Neural cell (in vitro differentiated cells): ENCODE results near the gene RHD. TPM values are rescaled to one million over a fixed set of nuclear protein-coding genes. Genes with fewer than 3 reads are reported as not detected.
A peak's percentile ranks its signal among the peaks of the same experiment; 100 is the strongest.

Experiments used
- H2AFZ ChIP-seq: fragments of 200-600, 300-800 bp; sonication (generic), shearing (Covaris generic); 2 replicates; pipeline ENCODE4 v1.6.0; 2014; ENCODE audit warnings: low read depth, mild to moderate bottlenecking, antibody characterized with exemption, low read length, moderate library complexity
- H3F3A ChIP-seq: fragments of 200-600 bp; shearing (Covaris generic); 2 replicates; pipeline ENCODE4 v1.6.1; 2016; ENCODE audit warnings: mild to moderate bottlenecking, moderate library complexity, mixed read lengths, antibody characterized with exemption, low read length; ENCODE audit not compliant: insufficient read depth, poor library complexity, severe bottlenecking
- H3K27ac ChIP-seq: fragments of 200-600, 300-800 bp; sonication (generic), shearing (Covaris generic); 2 replicates; pipeline ENCODE4 v1.5.1; 2014; ENCODE audit warnings: mild to moderate bottlenecking, low read length, moderate library complexity
- H3K27me3 ChIP-seq: fragments of 300-800, 200-600 bp; sonication (generic), shearing (Covaris generic); 2 replicates; pipeline ENCODE4 v1.6.0; 2014; ENCODE audit warnings: mild to moderate bottlenecking, low read depth, low read length, moderate library complexity; ENCODE audit not compliant: insufficient read depth
- H3K36me3 ChIP-seq: fragments of 300-800, 200-600 bp; sonication (generic), shearing (Covaris generic); 2 replicates; pipeline ENCODE4 v1.5.1; 2014; ENCODE audit warnings: mild to moderate bottlenecking, antibody characterized with exemption, low read length, moderate library complexity; ENCODE audit not compliant: insufficient read depth
- H3K4me2 ChIP-seq: fragments of 300-800, 200-600 bp; sonication (generic), shearing (Covaris generic); 2 replicates; pipeline ENCODE4 v1.6.0; 2014; ENCODE audit warnings: mild to moderate bottlenecking, low read length
- H3K4me3 ChIP-seq: fragments of 300-800, 200-600 bp; sonication (generic), shearing (Covaris generic); 2 replicates; pipeline ENCODE4 v1.5.1; 2014; ENCODE audit warnings: mild to moderate bottlenecking, low read length, moderate library complexity
- H3K79me2 ChIP-seq: fragments of 200-600 bp; shearing (Covaris generic); replicated peaks from 2 replicates; pipeline ENCODE4 v1.6.0; 2014; ENCODE audit warnings: mild to moderate bottlenecking, low read length, moderate library complexity; ENCODE audit not compliant: insufficient read depth
- H3K9ac ChIP-seq: fragments of 300-800, 200-600 bp; sonication (generic), shearing (Covaris generic); 2 replicates; pipeline ENCODE4 v1.6.1; 2016; ENCODE audit warnings: mild to moderate bottlenecking, low read length, mixed read lengths
- H3K9me2 ChIP-seq: fragments of 200-600 bp; shearing (Covaris generic); 2 replicates; pipeline ENCODE4 v1.6.1; 2016; ENCODE audit warnings: mild to moderate bottlenecking, low read length, mixed read lengths; ENCODE audit not compliant: insufficient read depth
- H3K9me3 ChIP-seq: fragments of 200-600, 300-800 bp; sonication (generic), shearing (Covaris generic); 2 replicates; pipeline ENCODE4 v1.6.1; 2016; ENCODE audit warnings: mild to moderate bottlenecking, mixed run types, low read length, moderate library complexity, mixed read lengths
- H4K20me1 ChIP-seq: fragments of 200-600 bp; shearing (Covaris generic); 2 replicates; pipeline ENCODE4 v1.6.1; 2016; ENCODE audit warnings: mild to moderate bottlenecking, mixed run types; ENCODE audit not compliant: insufficient read depth
- EP300 ChIP-seq: fragments of 450-650 bp; conservative IDR thresholded peaks from 2 replicates; pipeline ENCODE4 v1.6.1; 2014; ENCODE audit warnings: antibody characterized with exemption, mild to moderate bottlenecking, moderate library complexity; ENCODE audit not compliant: poor library complexity, severe bottlenecking
- EZH2 ChIP-seq: fragments of 200-600, 300-800 bp; shearing (Covaris generic), sonication (generic); IDR thresholded peaks from 2 replicates; pipeline ENCODE4 v1.6.1; 2014; ENCODE audit warnings: antibody characterized with exemption, low read length, borderline replicate concordance, mild to moderate bottlenecking; ENCODE audit not compliant: insufficient read depth, poor library complexity, severe bottlenecking
- MXI1 ChIP-seq: fragments of 450-650 bp; conservative IDR thresholded peaks from 2 replicates; pipeline ENCODE4 v1.6.1; 2014; ENCODE audit warnings: antibody characterized with exemption, mild to moderate bottlenecking; ENCODE audit not compliant: poor library complexity, severe bottlenecking
- POLR2AphosphoS5 ChIP-seq: IDR thresholded peaks from 2 replicates; pipeline ENCODE4 v1.6.1; 2012
- RAD21 ChIP-seq: fragments of 450-650 bp; conservative IDR thresholded peaks from 2 replicates; pipeline ENCODE4 v1.6.1; 2014; ENCODE audit warnings: antibody characterized with exemption, mild to moderate bottlenecking, moderate library complexity
- SMC3 ChIP-seq: fragments of 450-650 bp; conservative IDR thresholded peaks from 2 replicates; pipeline ENCODE4 v1.6.1; 2014; ENCODE audit warnings: antibody characterized with exemption, mild to moderate bottlenecking, moderate library complexity; ENCODE audit not compliant: poor library complexity
- TAF1 ChIP-seq: IDR thresholded peaks from 2 replicates; pipeline ENCODE4 v1.6.1; 2012; ENCODE audit warnings: low read depth
- polyA plus RNA-seq: library from polyadenylated mRNA; depleted of rRNA; stranded (reverse); fragments of >200 nt; gene quantifications from 2 replicates; pipeline ENCODE4 v1.2.3, GENCODE V29; 2014
- TF ChIP-seq, protein P1 (sequence below): fragments of 450-650 bp; IDR thresholded peaks from 2 replicates; pipeline ENCODE4 v1.5.1; 2014; ENCODE audit warnings: antibody characterized with exemption, mild to moderate bottlenecking, moderate library complexity; ENCODE audit not compliant: poor library complexity, severe bottlenecking
- TF ChIP-seq, protein P2 (sequence below): IDR thresholded peaks from 2 replicates; pipeline ENCODE4 v1.6.1; 2012; ENCODE audit warnings: borderline replicate concordance

RHD gene
- polyA plus RNA-seq, 1 donor from 2014 or later: not detected

DNA sequence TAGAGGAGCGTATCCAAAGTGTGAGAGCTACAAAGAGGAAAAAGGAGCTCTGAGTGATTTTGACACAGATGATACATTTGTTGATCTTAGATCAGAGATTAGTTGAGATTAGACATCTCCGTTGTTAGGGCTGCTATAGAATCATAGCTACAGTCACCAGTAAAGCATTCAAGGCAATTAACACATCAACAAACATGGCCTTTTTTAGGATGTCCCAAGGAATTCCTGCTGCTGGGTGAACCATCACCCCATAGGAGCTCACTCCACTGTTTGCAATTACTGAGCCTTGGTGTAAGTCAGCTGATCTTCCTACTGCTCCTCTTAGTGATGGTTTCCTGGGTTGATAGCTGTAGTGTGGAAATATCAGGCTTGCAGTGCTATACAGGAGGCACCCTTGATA is 18.4 kb upstream of the RHD start:
- TF ChIP-seq MXI1 (no peak), EP300 (no peak), RAD21 (no peak), SMC3 (no peak), POLR2AphosphoS5 (no peak), EZH2 (no peak), TAF1 (no peak)
- TF ChIP-seq, protein P1, sequence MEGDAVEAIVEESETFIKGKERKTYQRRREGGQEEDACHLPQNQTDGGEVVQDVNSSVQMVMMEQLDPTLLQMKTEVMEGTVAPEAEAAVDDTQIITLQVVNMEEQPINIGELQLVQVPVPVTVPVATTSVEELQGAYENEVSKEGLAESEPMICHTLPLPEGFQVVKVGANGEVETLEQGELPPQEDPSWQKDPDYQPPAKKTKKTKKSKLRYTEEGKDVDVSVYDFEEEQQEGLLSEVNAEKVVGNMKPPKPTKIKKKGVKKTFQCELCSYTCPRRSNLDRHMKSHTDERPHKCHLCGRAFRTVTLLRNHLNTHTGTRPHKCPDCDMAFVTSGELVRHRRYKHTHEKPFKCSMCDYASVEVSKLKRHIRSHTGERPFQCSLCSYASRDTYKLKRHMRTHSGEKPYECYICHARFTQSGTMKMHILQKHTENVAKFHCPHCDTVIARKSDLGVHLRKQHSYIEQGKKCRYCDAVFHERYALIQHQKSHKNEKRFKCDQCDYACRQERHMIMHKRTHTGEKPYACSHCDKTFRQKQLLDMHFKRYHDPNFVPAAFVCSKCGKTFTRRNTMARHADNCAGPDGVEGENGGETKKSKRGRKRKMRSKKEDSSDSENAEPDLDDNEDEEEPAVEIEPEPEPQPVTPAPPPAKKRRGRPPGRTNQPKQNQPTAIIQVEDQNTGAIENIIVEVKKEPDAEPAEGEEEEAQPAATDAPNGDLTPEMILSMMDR: no peak
- TF ChIP-seq, protein P2, sequence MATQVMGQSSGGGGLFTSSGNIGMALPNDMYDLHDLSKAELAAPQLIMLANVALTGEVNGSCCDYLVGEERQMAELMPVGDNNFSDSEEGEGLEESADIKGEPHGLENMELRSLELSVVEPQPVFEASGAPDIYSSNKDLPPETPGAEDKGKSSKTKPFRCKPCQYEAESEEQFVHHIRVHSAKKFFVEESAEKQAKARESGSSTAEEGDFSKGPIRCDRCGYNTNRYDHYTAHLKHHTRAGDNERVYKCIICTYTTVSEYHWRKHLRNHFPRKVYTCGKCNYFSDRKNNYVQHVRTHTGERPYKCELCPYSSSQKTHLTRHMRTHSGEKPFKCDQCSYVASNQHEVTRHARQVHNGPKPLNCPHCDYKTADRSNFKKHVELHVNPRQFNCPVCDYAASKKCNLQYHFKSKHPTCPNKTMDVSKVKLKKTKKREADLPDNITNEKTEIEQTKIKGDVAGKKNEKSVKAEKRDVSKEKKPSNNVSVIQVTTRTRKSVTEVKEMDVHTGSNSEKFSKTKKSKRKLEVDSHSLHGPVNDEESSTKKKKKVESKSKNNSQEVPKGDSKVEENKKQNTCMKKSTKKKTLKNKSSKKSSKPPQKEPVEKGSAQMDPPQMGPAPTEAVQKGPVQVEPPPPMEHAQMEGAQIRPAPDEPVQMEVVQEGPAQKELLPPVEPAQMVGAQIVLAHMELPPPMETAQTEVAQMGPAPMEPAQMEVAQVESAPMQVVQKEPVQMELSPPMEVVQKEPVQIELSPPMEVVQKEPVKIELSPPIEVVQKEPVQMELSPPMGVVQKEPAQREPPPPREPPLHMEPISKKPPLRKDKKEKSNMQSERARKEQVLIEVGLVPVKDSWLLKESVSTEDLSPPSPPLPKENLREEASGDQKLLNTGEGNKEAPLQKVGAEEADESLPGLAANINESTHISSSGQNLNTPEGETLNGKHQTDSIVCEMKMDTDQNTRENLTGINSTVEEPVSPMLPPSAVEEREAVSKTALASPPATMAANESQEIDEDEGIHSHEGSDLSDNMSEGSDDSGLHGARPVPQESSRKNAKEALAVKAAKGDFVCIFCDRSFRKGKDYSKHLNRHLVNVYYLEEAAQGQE: no peak
- no peaks in the 10 kb centered on the region for H3K27me3 ChIP-seq
- H3K4me3 ChIP-seq: no peak overlapping the region
- no peak overlapping the region for H3K4me2 ChIP-seq
- no peaks in the 10 kb centered on the region for H4K20me1 ChIP-seq
- H3K79me2 ChIP-seq: no peaks in the 10 kb centered on the region
- H3K36me3 ChIP-seq: no peaks in the 10 kb centered on the region
- no peak overlapping the region for H3K9ac ChIP-seq
- H3F3A ChIP-seq: no peaks in the 10 kb centered on the region
- H3K9me3 ChIP-seq: no peaks in the 10 kb centered on the region
- no peak overlapping the region for H2AFZ ChIP-seq
- no peak overlapping the region for H3K27ac ChIP-seq
- H3K9me2 ChIP-seq: no peaks in the 10 kb centered on the region

DNA sequence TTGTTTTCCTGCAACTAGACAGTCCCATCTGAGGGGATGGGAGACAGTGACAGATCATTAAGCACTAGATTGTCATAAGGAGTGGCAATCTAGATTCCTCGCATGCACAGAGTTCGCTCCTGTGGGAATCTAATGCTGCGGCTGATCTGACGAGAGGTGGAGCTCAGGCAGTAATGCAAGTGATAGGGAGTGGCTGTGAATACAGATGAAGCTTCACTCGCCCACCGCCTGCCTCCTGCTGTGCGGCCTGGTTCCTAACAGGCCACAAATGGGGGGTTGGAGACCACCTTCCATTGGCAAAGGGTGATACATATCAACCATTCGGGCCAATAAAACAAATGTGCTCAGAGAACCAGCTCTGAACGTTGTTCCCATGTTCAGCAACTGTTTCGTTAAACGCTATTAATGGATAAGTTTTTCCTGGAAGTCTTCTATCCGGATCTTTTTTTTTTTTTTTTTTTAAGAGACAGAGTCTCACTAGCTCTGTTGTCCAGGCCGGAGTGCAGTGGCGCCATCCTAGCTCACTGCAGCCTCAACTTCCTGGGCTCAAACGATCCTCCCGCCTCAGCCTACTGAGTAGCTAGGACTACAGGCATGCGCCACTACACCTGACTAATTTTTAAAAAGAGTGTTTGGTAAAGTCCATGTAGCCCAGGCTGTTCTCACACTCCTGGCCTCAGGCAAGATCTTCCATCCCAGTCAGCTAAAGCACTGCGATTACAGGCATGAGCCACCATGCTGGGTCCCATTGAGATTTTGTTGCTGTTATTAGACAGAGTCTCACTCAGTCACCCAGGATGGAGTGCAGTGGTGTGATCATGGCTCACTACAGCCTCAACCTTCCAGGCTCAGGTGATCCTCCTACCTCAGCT is 16.4 kb upstream of the RHD start:
- H3K79me2 ChIP-seq: no peaks in the 10 kb centered on the region
- H3K27ac ChIP-seq: peak overlapping the region; percentile 39
- peak overlapping the region; percentile 23 for H3K4me3 ChIP-seq
- H3K36me3 ChIP-seq: no peaks in the 10 kb centered on the region
- H3K9me2 ChIP-seq: no peaks in the 10 kb centered on the region
- TF ChIP-seq EZH2: no peak
- TF ChIP-seq POLR2AphosphoS5: peak; percentile 39
- no peak for TF ChIP-seq TAF1
- TF ChIP-seq SMC3: no peak
- TF ChIP-seq EP300: peak; percentile 20
- TF ChIP-seq MXI1: no peak
- TF ChIP-seq RAD21: no peak
- TF ChIP-seq, protein P2: no peak
- TF ChIP-seq, protein P1: no peak
- no peak overlapping the region for H2AFZ ChIP-seq
- no peaks in the 10 kb centered on the region for H3K9me3 ChIP-seq
- H3F3A ChIP-seq: no peaks in the 10 kb centered on the region
- H3K4me2 ChIP-seq: no peak overlapping the region
- no peaks in the 10 kb centered on the region for H4K20me1 ChIP-seq
- H3K27me3 ChIP-seq: no peaks in the 10 kb centered on the region
- no peak overlapping the region for H3K9ac ChIP-seq
